ENCODE data around the gene PLEKHG4B.

Gene PLEKHG4B

GRCh38 chr5:93221-93980, 1.4 kb downstream of the PLEKHG4B start:
- Histone ChIP-seq H3K27me3 (ENCODE audit: insufficient read depth, low read length, poor library complexity) (peaks cover 2% of the 10 kb centered on the region), H3K4me3 (ENCODE audit: low read depth in 1 of 2, low read length in 2 of 2) (no peak overlapping the region), H3K79me2 (ENCODE audit: insufficient read depth, low read length) (no peaks in the 10 kb centered on the region), H3K9me3 (ENCODE audit: insufficient read depth, low read length, severe bottlenecking) (no peaks in the 10 kb centered on the region), H3K4me2 (ENCODE audit: insufficient read depth, low read length) (no peak overlapping the region), H3K27ac (ENCODE audit: low read length) (no peak overlapping the region), H2AFZ (ENCODE audit: low read depth, low read length) (no peak overlapping the region), H3K4me1 (ENCODE audit: insufficient read depth, low read length) (no peaks in the 10 kb centered on the region), H4K20me1 (ENCODE audit: insufficient read depth, low read length) (no peaks in the 10 kb centered on the region; the same call in 1 of the 2 replicates), H3K9ac (ENCODE audit: low read depth, low read length) (no peak overlapping the region), H3K36me3 (ENCODE audit: insufficient read depth, low read length) (no peaks in the 10 kb centered on the region)
- TF ChIP-seq EZH2 (IDR thresholded peaks at IDR 0.05; ENCODE audit: borderline replicate concordance, low read depth, low read length, severe bottlenecking) (no peak), CTCF (IDR thresholded peaks at IDR 0.05; ENCODE audit: borderline replicate concordance, extremely low read depth, low read length, poor library complexity, severe bottlenecking) (no peak)
- DNase-seq (no peak), ATAC-seq (ENCODE audit: insufficient read depth, low read depth) (no peak)

GRCh38 chr5:94113-94892, 2.3 kb downstream of the PLEKHG4B start:
- ATAC-seq (ENCODE audit: insufficient read depth, low read depth) = no peak
- Histone ChIP-seq H2AFZ (ENCODE audit: low read depth, low read length) (no peak overlapping the region), H3K4me2 (ENCODE audit: insufficient read depth, low read length) (no peak overlapping the region), H3K4me1 (ENCODE audit: insufficient read depth, low read length) (no peaks in the 10 kb centered on the region), H3K79me2 (ENCODE audit: insufficient read depth, low read length) (no peaks in the 10 kb centered on the region), H3K27ac (ENCODE audit: low read length) (no peak overlapping the region), H3K27me3 (ENCODE audit: insufficient read depth, low read length, poor library complexity) (peaks cover 3% of the 10 kb centered on the region), H3K4me3 (ENCODE audit: low read depth in 1 of 2, low read length in 2 of 2) (no peak overlapping the region), H4K20me1 (ENCODE audit: insufficient read depth, low read length) (no peaks in the 10 kb centered on the region; the same call in 1 of the 2 replicates), H3K36me3 (ENCODE audit: insufficient read depth, low read length) (no peaks in the 10 kb centered on the region), H3K9ac (ENCODE audit: low read depth, low read length) (no peak overlapping the region), H3K9me3 (ENCODE audit: insufficient read depth, low read length, severe bottlenecking) (no peaks in the 10 kb centered on the region)
- DNase-seq = no peak
- TF ChIP-seq EZH2 (IDR thresholded peaks at IDR 0.05; ENCODE audit: borderline replicate concordance, low read depth, low read length, severe bottlenecking) = no peak
- TF ChIP-seq CTCF (IDR thresholded peaks at IDR 0.05; ENCODE audit: borderline replicate concordance, extremely low read depth, low read length, poor library complexity, severe bottlenecking) = no peak

- Histone ChIP-seq H2AFZ (ENCODE audit: low read depth, low read length) (no peak overlapping the region), H3K4me3 (ENCODE audit: low read depth in 1 of 2, low read length in 2 of 2) (no peak overlapping the region), H3K27me3 (ENCODE audit: insufficient read depth, low read length, poor library complexity) (peaks cover 9% of the 10 kb centered on the region), H4K20me1 (ENCODE audit: insufficient read depth, low read length) (no peaks in the 10 kb centered on the region; the same call in 1 of the 2 replicates), H3K36me3 (ENCODE audit: insufficient read depth, low read length) (no peaks in the 10 kb centered on the region), H3K9ac (ENCODE audit: low read depth, low read length) (no peak overlapping the region), H3K79me2 (ENCODE audit: insufficient read depth, low read length) (no peaks in the 10 kb centered on the region), H3K27ac (ENCODE audit: low read length) (no peak overlapping the region), H3K4me1 (ENCODE audit: insufficient read depth, low read length) (no peaks in the 10 kb centered on the region), H3K4me2 (ENCODE audit: insufficient read depth, low read length) (no peak overlapping the region), H3K9me3 (ENCODE audit: insufficient read depth, low read length, severe bottlenecking) (no peaks in the 10 kb centered on the region)
- ATAC-seq (ENCODE audit: insufficient read depth, low read depth) (no peak), DNase-seq (no peak)
- no peak for TF ChIP-seq EZH2 (IDR thresholded peaks at IDR 0.05; ENCODE audit: borderline replicate concordance, low read depth, low read length, severe bottlenecking)
- no peak for TF ChIP-seq CTCF (IDR thresholded peaks at IDR 0.05; ENCODE audit: borderline replicate concordance, extremely low read depth, low read length, poor library complexity, severe bottlenecking)
These were observed 3.4 kb downstream of the PLEKHG4B start for GRCh38 chr5:95241-95980.
